Liver (tissue), 9 donors: ENCODE data around the gene CYP2R1. TPM values are rescaled to one million over a fixed set of nuclear protein-coding genes. Genes with fewer than 3 reads are reported as not detected.

Experiments used
- DNase-seq: peaks from one replicate; pipeline ENCODE4 v3.0.0-alpha.2; 2017; ENCODE audit warnings: low spot score
- H3K27ac ChIP-seq, 2 donors: one replicate each; pipeline ENCODE4 v1.7.0; 2013; ENCODE audit warnings: inconsistent platforms in 2 of 2, low read length in 2 of 2, control low read depth in 1 of 2, low read depth in 1 of 2, mild to moderate bottlenecking in 1 of 2
- H3K27me3 ChIP-seq, 4 donors: one replicate each; pipeline versions ENCODE4 v1.6.1 to v1.7.0; 2013; ENCODE audit warnings: low read length in 3 of 4, inconsistent platforms in 1 of 4, mild to moderate bottlenecking in 1 of 4, moderate library complexity in 1 of 4; ENCODE audit not compliant: control insufficient read depth in 4 of 4, insufficient read depth in 4 of 4
- H3K36me3 ChIP-seq, 4 donors: one replicate each; pipeline versions ENCODE4 v1.6.1 to v1.7.0; 2013; ENCODE audit warnings: low read length in 3 of 4, mild to moderate bottlenecking in 3 of 4, low read depth in 1 of 4, moderate library complexity in 1 of 4; ENCODE audit not compliant: control insufficient read depth in 4 of 4, insufficient read depth in 3 of 4
- H3K4me1 ChIP-seq, 4 donors: one replicate each; pipeline versions ENCODE4 v1.6.1 to v1.7.0; 2013; ENCODE audit warnings: low read length in 3 of 4, mild to moderate bottlenecking in 3 of 4, moderate library complexity in 1 of 4; ENCODE audit not compliant: control insufficient read depth in 4 of 4, insufficient read depth in 4 of 4
- H3K4me3 ChIP-seq, 3 donors: one replicate each; pipeline versions ENCODE4 v1.6.1 to v1.7.0; 2013; ENCODE audit warnings: low read length in 3 of 3, control low read depth in 1 of 3, low read depth in 1 of 3, mild to moderate bottlenecking in 1 of 3
- H3K9ac ChIP-seq, 2 donors: one replicate each; pipeline ENCODE4 v1.7.0; 2013; ENCODE audit warnings: low read length in 2 of 2, mild to moderate bottlenecking in 2 of 2, moderate library complexity in 2 of 2, control low read depth in 1 of 2, low read depth in 1 of 2
- H3K9me3 ChIP-seq, 4 donors: one replicate each; pipeline versions ENCODE4 v1.6.1 to v1.7.0; 2013; ENCODE audit warnings: low read length in 3 of 4; ENCODE audit not compliant: control insufficient read depth in 4 of 4
- EGR1 ChIP-seq, 2 donors: IDR thresholded peaks; 2 replicates each; pipeline ENCODE4 v1.6.1; 2016 to 2018; ENCODE audit warnings: antibody characterized with exemption in 2 of 2, low read depth in 2 of 2
- FOXA2 ChIP-seq: IDR thresholded peaks from 2 replicates; pipeline ENCODE4 v1.6.1; 2016; ENCODE audit warnings: antibody characterized with exemption
- GABPA ChIP-seq, 2 donors: IDR thresholded peaks in 1 of 2; conservative IDR thresholded peaks in 1 of 2; 2 replicates each; pipeline ENCODE4 v1.6.1; 2016; ENCODE audit warnings: antibody characterized with exemption in 2 of 2, mild to moderate bottlenecking in 1 of 2, moderate library complexity in 1 of 2
- HNF4A ChIP-seq, 2 donors: conservative IDR thresholded peaks; 2 replicates each; pipeline ENCODE4 v1.6.1; 2016; ENCODE audit warnings: antibody characterized with exemption in 2 of 2, mild to moderate bottlenecking in 2 of 2
- JUND ChIP-seq, 2 donors: IDR thresholded peaks; 2 replicates each; pipeline ENCODE4 v1.6.1; 2016; ENCODE audit warnings: antibody characterized with exemption in 2 of 2
- NR2F2 ChIP-seq: IDR thresholded peaks from 2 replicates; pipeline ENCODE4 v1.6.1; 2016; ENCODE audit warnings: antibody characterized with exemption
- RXRA ChIP-seq, 2 donors: IDR thresholded peaks; 2 replicates each; pipeline ENCODE4 v1.6.1; 2017 to 2018; ENCODE audit warnings: antibody characterized with exemption in 2 of 2, mild to moderate bottlenecking in 1 of 2
- SP1 ChIP-seq: IDR thresholded peaks from 2 replicates; pipeline ENCODE4 v1.6.1; 2018; ENCODE audit warnings: antibody characterized with exemption, mild to moderate bottlenecking
- YY1 ChIP-seq: IDR thresholded peaks from 2 replicates; pipeline ENCODE4 v1.6.1; 2016; ENCODE audit warnings: antibody characterized with exemption, mild to moderate bottlenecking
- WGBS: extraction: QIAGEN DNeasy Blood & Tissue Kit; methylation state at CpG from one replicate; pipeline ENCODE4 v1.1.7; 2013; 5-methylcytosine and 5-hydroxymethylcytosine counted together
- polyA plus RNA-seq, 2 donors: library from polyadenylated mRNA; stranded (reverse) in 1 of 2; unstranded in 1 of 2; fragments of 200-250 nt in 1 of 2; fragments of >200 nt in 1 of 2; fragmentation: Nextera tagmentation in 1 of 2; extraction: Ambion mirVana in 1 of 2; gene quantifications; one replicate each; pipeline versions ENCODE4 v1.2.1 to v1.2.3, GENCODE V29; 2013 to 2015
- total RNA-seq, 2 donors: library from RNA; depleted of rRNA; stranded (reverse); fragments of >200 nt; gene quantifications; one replicate each; pipeline ENCODE4 v1.2.3, GENCODE V29; 2014
- TF ChIP-seq, protein P1 (sequence below): IDR thresholded peaks from 2 replicates; pipeline ENCODE4 v1.6.1; 2016; ENCODE audit warnings: antibody characterized with exemption
- TF ChIP-seq, protein P2 (sequence below): IDR thresholded peaks from 2 replicates; pipeline ENCODE4 v1.6.1; 2016; ENCODE audit warnings: antibody characterized with exemption
- TF ChIP-seq, protein P3 (sequence below): IDR thresholded peaks from 2 replicates; pipeline ENCODE4 v1.6.1; 2016; ENCODE audit warnings: antibody characterized with exemption, mild to moderate bottlenecking
- TF ChIP-seq, protein P4 (sequence below): fragments of 150-350 bp; IDR thresholded peaks from 2 replicates; pipeline ENCODE4 v1.5.1; 2017; ENCODE audit warnings: improper control_type of control experiment, low read depth, low read length; ENCODE audit not compliant: missing input control
- donor health status: healthy.
- donor health status: healthy.
- donor health status: healthy.
- donor health status: healthy.
- donor health status: healthy.

The CYP2R1 gene
- total and polyA plus RNA-seq, 4 donors = 3.2 to 8.2 (median 6.7) TPM

DNA sequence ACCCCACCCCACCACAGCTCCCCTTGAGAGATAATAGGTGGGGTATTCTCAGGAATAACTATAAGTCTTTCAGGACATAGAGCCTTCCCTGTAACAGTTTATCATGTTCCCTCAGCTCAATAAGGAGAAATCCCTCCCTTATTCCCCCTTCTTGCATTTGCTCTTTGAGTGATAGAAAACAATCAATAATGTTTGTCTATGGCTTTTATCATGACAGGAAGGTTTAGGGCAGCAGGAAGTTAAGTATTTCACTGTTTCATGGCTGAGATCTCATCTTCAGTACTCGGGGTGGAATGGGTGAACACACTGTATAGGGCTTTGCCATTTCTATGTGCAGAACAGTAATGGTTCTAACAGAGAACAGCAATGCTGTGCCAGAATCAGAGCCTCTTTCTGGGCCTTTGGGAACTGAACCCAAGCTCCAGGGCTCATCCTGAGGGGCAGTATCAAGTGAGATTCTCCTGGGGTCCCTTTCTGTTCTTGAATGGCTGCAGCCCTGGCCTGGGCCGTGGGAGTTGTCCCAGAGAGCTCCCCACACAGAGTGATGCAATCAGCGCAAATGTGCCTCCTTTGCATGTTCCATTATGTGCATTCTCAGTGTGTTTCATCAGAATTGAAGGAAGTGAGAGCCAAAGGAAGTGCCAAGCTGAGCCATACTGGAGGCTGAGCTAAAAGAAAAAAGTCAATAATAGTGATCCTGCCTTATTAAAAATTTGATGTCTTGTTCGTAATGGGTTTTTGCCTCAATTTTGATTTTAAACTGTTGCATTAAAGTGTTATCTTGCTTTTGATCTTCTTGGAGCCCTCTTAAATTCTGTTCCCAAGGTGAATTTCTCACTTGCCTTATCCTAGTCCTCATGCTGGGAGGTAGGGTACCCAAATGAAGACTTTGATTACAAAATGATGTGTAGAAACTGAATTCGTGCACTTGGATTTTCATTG is 2.9 kb upstream of the CYP2R1 start:
- 65% methylated on average over 5 of the region's 5 CpGs for WGBS
- no peak for DNase-seq
- no peak overlapping the region for H3K9ac ChIP-seq
- no peaks in the 10 kb centered on the region for H3K36me3 ChIP-seq
- no peak overlapping the region for H3K4me3 ChIP-seq
- H3K27me3 ChIP-seq = no peaks in the 10 kb centered on the region
- TF ChIP-seq, protein P1, sequence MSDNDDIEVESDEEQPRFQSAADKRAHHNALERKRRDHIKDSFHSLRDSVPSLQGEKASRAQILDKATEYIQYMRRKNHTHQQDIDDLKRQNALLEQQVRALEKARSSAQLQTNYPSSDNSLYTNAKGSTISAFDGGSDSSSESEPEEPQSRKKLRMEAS = no peak
- TF ChIP-seq, protein P2, sequence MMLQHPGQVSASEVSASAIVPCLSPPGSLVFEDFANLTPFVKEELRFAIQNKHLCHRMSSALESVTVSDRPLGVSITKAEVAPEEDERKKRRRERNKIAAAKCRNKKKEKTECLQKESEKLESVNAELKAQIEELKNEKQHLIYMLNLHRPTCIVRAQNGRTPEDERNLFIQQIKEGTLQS = peak; percentile 52
- peak in 1 of 2 donors; percentile 12 for TF ChIP-seq RXRA (IDR thresholded peaks at IDR 0.05)
- peak in 1 of 2 donors; percentile 21 for TF ChIP-seq JUND (IDR thresholded peaks at IDR 0.05)
- no peaks in the 10 kb centered on the region for H3K9me3 ChIP-seq
- H3K27ac ChIP-seq = no peak overlapping the region
- H3K4me1 ChIP-seq = peaks cover 2 to 20% (median 8%) of the 10 kb centered on the region in 4 donors

DNA sequence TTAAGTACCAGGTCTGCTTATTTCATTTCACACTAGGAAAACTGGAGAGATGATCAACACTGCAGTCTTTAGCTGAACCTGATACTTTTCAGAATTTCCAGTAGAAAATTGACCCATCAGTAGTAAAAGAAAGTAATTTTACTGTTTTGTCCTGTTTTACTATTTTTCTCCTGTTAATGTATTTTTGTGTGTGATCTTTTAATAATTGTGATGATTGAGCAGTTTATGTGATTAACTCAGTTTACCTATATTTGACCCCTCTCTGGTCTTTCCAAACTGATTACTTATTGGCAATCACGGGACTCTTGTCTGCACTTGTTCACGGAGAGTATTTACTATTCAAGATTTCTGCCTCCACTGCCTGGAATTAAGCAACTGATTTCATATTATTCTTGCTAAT is 546 bp upstream of the CYP2R1 start:
- peak overlapping the region in 1 of 2 donors; percentile 24 for H3K9ac ChIP-seq
- no peak for TF ChIP-seq NR2F2
- TF ChIP-seq HNF4A (conservative IDR thresholded peaks at IDR 0.05) = no peak
- TF ChIP-seq FOXA2 = no peak
- no peak for TF ChIP-seq GABPA (IDR thresholded peaks at IDR 0.05 in 1 of 2, conservative IDR thresholded peaks at IDR 0.05 in 1 of 2)
- TF ChIP-seq YY1 = no peak
- no peak for TF ChIP-seq SP1
- no peak for TF ChIP-seq RXRA (IDR thresholded peaks at IDR 0.05)
- TF ChIP-seq JUND (IDR thresholded peaks at IDR 0.05) = no peak
- no peak for TF ChIP-seq EGR1 (IDR thresholded peaks at IDR 0.05; ENCODE audit: low read depth in 2 of 2)
- TF ChIP-seq, protein P3, sequence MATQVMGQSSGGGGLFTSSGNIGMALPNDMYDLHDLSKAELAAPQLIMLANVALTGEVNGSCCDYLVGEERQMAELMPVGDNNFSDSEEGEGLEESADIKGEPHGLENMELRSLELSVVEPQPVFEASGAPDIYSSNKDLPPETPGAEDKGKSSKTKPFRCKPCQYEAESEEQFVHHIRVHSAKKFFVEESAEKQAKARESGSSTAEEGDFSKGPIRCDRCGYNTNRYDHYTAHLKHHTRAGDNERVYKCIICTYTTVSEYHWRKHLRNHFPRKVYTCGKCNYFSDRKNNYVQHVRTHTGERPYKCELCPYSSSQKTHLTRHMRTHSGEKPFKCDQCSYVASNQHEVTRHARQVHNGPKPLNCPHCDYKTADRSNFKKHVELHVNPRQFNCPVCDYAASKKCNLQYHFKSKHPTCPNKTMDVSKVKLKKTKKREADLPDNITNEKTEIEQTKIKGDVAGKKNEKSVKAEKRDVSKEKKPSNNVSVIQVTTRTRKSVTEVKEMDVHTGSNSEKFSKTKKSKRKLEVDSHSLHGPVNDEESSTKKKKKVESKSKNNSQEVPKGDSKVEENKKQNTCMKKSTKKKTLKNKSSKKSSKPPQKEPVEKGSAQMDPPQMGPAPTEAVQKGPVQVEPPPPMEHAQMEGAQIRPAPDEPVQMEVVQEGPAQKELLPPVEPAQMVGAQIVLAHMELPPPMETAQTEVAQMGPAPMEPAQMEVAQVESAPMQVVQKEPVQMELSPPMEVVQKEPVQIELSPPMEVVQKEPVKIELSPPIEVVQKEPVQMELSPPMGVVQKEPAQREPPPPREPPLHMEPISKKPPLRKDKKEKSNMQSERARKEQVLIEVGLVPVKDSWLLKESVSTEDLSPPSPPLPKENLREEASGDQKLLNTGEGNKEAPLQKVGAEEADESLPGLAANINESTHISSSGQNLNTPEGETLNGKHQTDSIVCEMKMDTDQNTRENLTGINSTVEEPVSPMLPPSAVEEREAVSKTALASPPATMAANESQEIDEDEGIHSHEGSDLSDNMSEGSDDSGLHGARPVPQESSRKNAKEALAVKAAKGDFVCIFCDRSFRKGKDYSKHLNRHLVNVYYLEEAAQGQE = no peak
- TF ChIP-seq, protein P4, sequence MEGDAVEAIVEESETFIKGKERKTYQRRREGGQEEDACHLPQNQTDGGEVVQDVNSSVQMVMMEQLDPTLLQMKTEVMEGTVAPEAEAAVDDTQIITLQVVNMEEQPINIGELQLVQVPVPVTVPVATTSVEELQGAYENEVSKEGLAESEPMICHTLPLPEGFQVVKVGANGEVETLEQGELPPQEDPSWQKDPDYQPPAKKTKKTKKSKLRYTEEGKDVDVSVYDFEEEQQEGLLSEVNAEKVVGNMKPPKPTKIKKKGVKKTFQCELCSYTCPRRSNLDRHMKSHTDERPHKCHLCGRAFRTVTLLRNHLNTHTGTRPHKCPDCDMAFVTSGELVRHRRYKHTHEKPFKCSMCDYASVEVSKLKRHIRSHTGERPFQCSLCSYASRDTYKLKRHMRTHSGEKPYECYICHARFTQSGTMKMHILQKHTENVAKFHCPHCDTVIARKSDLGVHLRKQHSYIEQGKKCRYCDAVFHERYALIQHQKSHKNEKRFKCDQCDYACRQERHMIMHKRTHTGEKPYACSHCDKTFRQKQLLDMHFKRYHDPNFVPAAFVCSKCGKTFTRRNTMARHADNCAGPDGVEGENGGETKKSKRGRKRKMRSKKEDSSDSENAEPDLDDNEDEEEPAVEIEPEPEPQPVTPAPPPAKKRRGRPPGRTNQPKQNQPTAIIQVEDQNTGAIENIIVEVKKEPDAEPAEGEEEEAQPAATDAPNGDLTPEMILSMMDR = no peak

More for the DNA sequence above, 546 bp upstream of the CYP2R1 start:
- Histone ChIP-seq H3K9me3 (no peaks in the 10 kb centered on the region), H3K36me3 (no peaks in the 10 kb centered on the region), H3K4me3 (peak overlapping the region; percentile 4 to 84 (median 35)), H3K27me3 (no peaks in the 10 kb centered on the region), H3K27ac (peak overlapping the region; percentile 82 to 89), H3K4me1 (peaks cover 3 to 20% (median 9%) of the 10 kb centered on the region in 4 donors)
- 91% methylated on average over 2 of the region's 2 CpGs for WGBS
- DNase-seq = no peak
